ENCODE results near the gene RGS3.

RGS3 gene

GRCh38 chr9:113425072-113425471 is 38.5 kb upstream of the RGS3 start:
- TF ChIP-seq GLIS1 (tag by site-specific recombination; IDR thresholded peaks at IDR 0.05): no peak
- TF ChIP-seq ZNF404 (tag by site-specific recombination; IDR thresholded peaks at IDR 0.05): no peak
- no peak for TF ChIP-seq ZNF473 (tag by site-specific recombination; IDR thresholded peaks at IDR 0.05)
- no peak for TF ChIP-seq ZFHX2 (tag by site-specific recombination; conservative IDR thresholded peaks at IDR 0.05)
- no peak for TF ChIP-seq ZNF26 (tag by site-specific recombination; IDR thresholded peaks at IDR 0.05)
- TF ChIP-seq ZNF624 (tag by site-specific recombination; IDR thresholded peaks at IDR 0.05): no peak
- TF ChIP-seq SCRT1 (tag by site-specific recombination; IDR thresholded peaks at IDR 0.05; ENCODE audit: borderline replicate concordance): no peak
- no peak for TF ChIP-seq ZSCAN30 (tag by site-specific recombination; IDR thresholded peaks at IDR 0.05)
- no peak for TF ChIP-seq ZNF561 (tag by site-specific recombination; IDR thresholded peaks at IDR 0.05; ENCODE audit: borderline replicate concordance)
- TF ChIP-seq ZNF292 (tag by site-specific recombination; IDR thresholded peaks at IDR 0.05; ENCODE audit: borderline replicate concordance, low read depth): no peak
- TF ChIP-seq ZNF274 (IDR thresholded peaks at IDR 0.05; ENCODE audit: low read length): no peak
- TF ChIP-seq ZNF274 (tag by site-specific recombination; IDR thresholded peaks at IDR 0.05; ENCODE audit: borderline replicate concordance): no peak
- H3K4me3 ChIP-seq (ENCODE audit: low read depth, low read length): no peak overlapping the region
- no peaks in the 10 kb centered on the region for H3K9me3 ChIP-seq (ENCODE audit: control insufficient read depth, insufficient read depth, low read depth, low read length)
- H3K36me3 ChIP-seq (ENCODE audit: control insufficient read depth in 2 of 2, insufficient read depth in 1 of 2, low read length in 2 of 2): no peaks in the 10 kb centered on the region
- ChIA-PET CTCF (interaction anchor here (0.6 to 1.1 kb wide), 2 partner anchors 135 to 164 kb away, joined by 3 read pairs; no protein-coding TSS in a partner anchor), POLR2A (no interaction called here)
- no peaks in the 10 kb centered on the region for H3K4me1 ChIP-seq (ENCODE audit: control insufficient read depth, insufficient read depth, low read length)
- no peak overlapping the region for H3K27ac ChIP-seq (ENCODE audit: extremely low read depth, low read depth, low read length)

DNA sequence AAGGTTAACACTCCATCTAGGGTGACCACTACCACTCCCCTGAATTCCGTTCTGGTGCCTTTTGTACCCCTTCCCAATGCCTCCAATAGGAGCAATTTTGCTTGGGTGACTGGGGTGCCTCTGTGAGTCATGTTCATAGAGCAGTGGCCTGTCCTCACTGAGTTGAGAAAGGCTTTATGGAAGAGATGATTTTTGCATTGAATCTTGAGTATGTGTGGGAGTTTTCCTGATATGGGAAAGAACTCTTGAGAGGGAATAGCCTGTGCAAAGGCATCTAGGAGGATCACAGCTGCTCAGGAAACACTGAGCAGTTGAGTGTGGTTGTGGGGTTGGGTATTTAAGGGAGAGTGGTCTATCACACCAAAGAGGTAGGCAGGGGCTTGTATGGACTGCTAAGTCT is 36.8 kb upstream of the RGS3 start:
- no peak overlapping the region for H3K4me3 ChIP-seq (ENCODE audit: low read depth, low read length)
- H3K4me1 ChIP-seq (ENCODE audit: control insufficient read depth, insufficient read depth, low read length): no peaks in the 10 kb centered on the region
- no peak for TF ChIP-seq ZNF157 (tag by site-specific recombination; IDR thresholded peaks at IDR 0.05)
- TF ChIP-seq MYNN (tag by site-specific recombination; IDR thresholded peaks at IDR 0.05; ENCODE audit: borderline replicate concordance): no peak
- TF ChIP-seq, protein P1, sequence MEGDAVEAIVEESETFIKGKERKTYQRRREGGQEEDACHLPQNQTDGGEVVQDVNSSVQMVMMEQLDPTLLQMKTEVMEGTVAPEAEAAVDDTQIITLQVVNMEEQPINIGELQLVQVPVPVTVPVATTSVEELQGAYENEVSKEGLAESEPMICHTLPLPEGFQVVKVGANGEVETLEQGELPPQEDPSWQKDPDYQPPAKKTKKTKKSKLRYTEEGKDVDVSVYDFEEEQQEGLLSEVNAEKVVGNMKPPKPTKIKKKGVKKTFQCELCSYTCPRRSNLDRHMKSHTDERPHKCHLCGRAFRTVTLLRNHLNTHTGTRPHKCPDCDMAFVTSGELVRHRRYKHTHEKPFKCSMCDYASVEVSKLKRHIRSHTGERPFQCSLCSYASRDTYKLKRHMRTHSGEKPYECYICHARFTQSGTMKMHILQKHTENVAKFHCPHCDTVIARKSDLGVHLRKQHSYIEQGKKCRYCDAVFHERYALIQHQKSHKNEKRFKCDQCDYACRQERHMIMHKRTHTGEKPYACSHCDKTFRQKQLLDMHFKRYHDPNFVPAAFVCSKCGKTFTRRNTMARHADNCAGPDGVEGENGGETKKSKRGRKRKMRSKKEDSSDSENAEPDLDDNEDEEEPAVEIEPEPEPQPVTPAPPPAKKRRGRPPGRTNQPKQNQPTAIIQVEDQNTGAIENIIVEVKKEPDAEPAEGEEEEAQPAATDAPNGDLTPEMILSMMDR (tag by site-specific recombination; IDR thresholded peaks at IDR 0.05): no peak
- no peak for TF ChIP-seq ZNF146 (tag by site-specific recombination; IDR thresholded peaks at IDR 0.05)
- no peak for TF ChIP-seq PRDM4 (tag by site-specific recombination; IDR thresholded peaks at IDR 0.05)
- no peak for TF ChIP-seq ZNF843 (tag by site-specific recombination; IDR thresholded peaks at IDR 0.05)
- no peak for TF ChIP-seq HOXC10 (CRISPR knock-in tag; IDR thresholded peaks at IDR 0.05)
- no peak for TF ChIP-seq SP2 (tag by site-specific recombination; IDR thresholded peaks at IDR 0.05)
- no peak for TF ChIP-seq ZNF433 (tag by site-specific recombination; IDR thresholded peaks at IDR 0.05; ENCODE audit: low read depth)
- TF ChIP-seq ZNF777 (tag by site-specific recombination; IDR thresholded peaks at IDR 0.05; ENCODE audit: borderline replicate concordance): no peak
- no peak for TF ChIP-seq BCL6B (tag by site-specific recombination; IDR thresholded peaks at IDR 0.05)
- TF ChIP-seq KLF10 (tag by site-specific recombination; IDR thresholded peaks at IDR 0.05): no peak
- TF ChIP-seq ZNF23 (tag by site-specific recombination; IDR thresholded peaks at IDR 0.05; ENCODE audit: borderline replicate concordance): no peak
- no peak for TF ChIP-seq ZNF707 (tag by site-specific recombination; IDR thresholded peaks at IDR 0.05)
- no peak overlapping the region for H3K27ac ChIP-seq (ENCODE audit: extremely low read depth, low read depth, low read length)
- H3K36me3 ChIP-seq (ENCODE audit: control insufficient read depth in 2 of 2, insufficient read depth in 1 of 2, low read length in 2 of 2): no peaks in the 10 kb centered on the region
- no peaks in the 10 kb centered on the region for H3K9me3 ChIP-seq (ENCODE audit: control insufficient read depth, insufficient read depth, low read depth, low read length)
- CTCF ChIA-PET: interaction anchor here (0.6 to 2.0 kb wide), 3 partner anchors 152 to 231 kb away, joined by 3 to 7 read pairs (median 3); no protein-coding TSS in a partner anchor
- POLR2A ChIA-PET: interaction anchor here (0.6 to 1.3 kb wide), 2 partner anchors 15 to 17 kb away, joined by 4 read pairs; partner anchors contain the start of genes C9orf43 and POLE3

All from HEK293 (cell line).